Psoas muscle (tissue), 8 donors: Measurements from ENCODE around the gene PFKL. TPM values are rescaled to one million over a fixed set of nuclear protein-coding genes. Genes with fewer than 3 reads are reported as not detected.

Experiments used
- ATAC-seq, 4 donors: fragments of 200-7000 bp; cut with Tn5 transposase; one replicate each; pipeline ENCODE4 v1.9.1; 2020; ENCODE audit warnings: moderate library complexity in 3 of 4, mild to moderate bottlenecking in 2 of 4
- DNase-seq, 2 donors: peaks; one replicate each; pipeline ENCODE4 v3.0.0-alpha.2; 2020
- H3K27ac ChIP-seq: fragments of 200-600 bp; one replicate; pipeline ENCODE4 v1.8.0; 2022
- H3K27me3 ChIP-seq, 3 donors: fragments of 200-600 bp in 1 of 3; one replicate each; pipeline versions ENCODE4 v1.6.1 to v1.8.0; 2013 to 2022; ENCODE audit warnings: low read length in 2 of 3, mild to moderate bottlenecking in 2 of 3, moderate library complexity in 1 of 3; ENCODE audit not compliant: insufficient read depth in 3 of 3
- H3K36me3 ChIP-seq, 2 donors: fragments of 200-600 bp in 1 of 2; one replicate each; pipeline versions ENCODE4 v1.6.1 to v1.8.0; 2013 to 2022; ENCODE audit warnings: low read depth in 1 of 2, mild to moderate bottlenecking in 1 of 2, moderate library complexity in 1 of 2; ENCODE audit not compliant: insufficient read depth in 1 of 2
- H3K4me1 ChIP-seq: fragments of 200-600 bp; one replicate; pipeline ENCODE4 v1.8.0; 2022
- H3K4me3 ChIP-seq: fragments of 200-600 bp; one replicate; pipeline ENCODE4 v1.8.0; 2022; ENCODE audit warnings: mild to moderate bottlenecking
- H3K9me3 ChIP-seq: fragments of 200-600 bp; one replicate; pipeline ENCODE4 v1.8.0; 2022
- WGBS, 3 donors: extraction: QIAGEN DNeasy Blood & Tissue Kit; methylation state at CpG; one replicate each; pipeline versions ENCODE4 v1.1.6 to v1.1.7; 2013; 5-methylcytosine and 5-hydroxymethylcytosine counted together
- intact Hi-C, 2 donors: fragments of 100-400 bp; cut with DNase I; formaldehyde crosslinking; loops; one replicate each; pipeline versions ENCODE4 v1.11.0 to v1.14.2; 2022
- polyA plus RNA-seq, 3 donors: library from polyadenylated mRNA; stranded (reverse); fragments of 200-250 nt; gene quantifications; one replicate each; pipeline ENCODE4 v1.2.3, GENCODE V29; 2013
- total RNA-seq, 4 donors: library from RNA; stranded (reverse); fragmentation: NEBNext Ultra II Directional in 2 of 4; extraction: Animal tissue kit (Norgen Biotek cat#: 25700) in 2 of 4; gene quantifications; one replicate each; pipeline versions ENCODE4 v1.2.1 to v1.2.4, GENCODE V29; 2021 to 2023
- TF ChIP-seq, protein P1 (sequence below): fragments of 200-600 bp; IDR thresholded peaks from one replicate; pipeline ENCODE4 v1.8.0; 2022; ENCODE audit warnings: antibody characterized with exemption
- donor health status: healthy with polysubstance abuse.
- donor health status: DM: no; HTN: no; CAD: no; lungs with moderate emphysema.
- donor health status: Bipolar disorder and iron deficiency.
- donor health status: healthy.
- donor health status: DM: yes; HTN: yes; CAD: no.
- donor health status: DM: no; HTN: no; CAD: no.
- donor health status: DM: no; HTN: no; CAD: no.
- donor health status: DM: yes; HTN: yes; CAD: no.

PFKL gene
- total and polyA plus RNA-seq, 7 donors: 9.2 to 33.6 (median 21.2) TPM

DNA sequence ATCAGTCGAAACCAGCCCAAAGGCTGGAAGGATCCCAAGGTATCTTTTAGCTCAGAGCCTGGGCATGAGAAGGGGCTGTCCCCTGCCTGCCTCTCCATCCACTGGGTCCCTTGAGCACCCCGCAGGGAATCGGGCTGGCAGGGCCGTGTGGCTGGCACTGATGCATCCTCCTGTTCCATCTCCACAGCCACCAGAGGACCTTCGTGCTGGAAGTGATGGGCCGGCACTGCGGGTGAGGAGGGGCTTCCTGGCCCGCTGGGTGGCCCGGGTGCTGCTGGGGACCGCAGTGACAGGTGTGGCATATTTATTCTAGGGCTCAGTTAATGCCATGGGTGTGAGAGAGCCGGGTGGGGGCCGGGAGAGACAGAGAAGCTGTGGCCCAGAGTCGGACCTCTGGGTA lies 13.6 kb downstream of the PFKL start:
- Histone ChIP-seq H3K4me1 (no peaks in the 10 kb centered on the region), H3K4me3 (no peak overlapping the region), H3K27ac (no peak overlapping the region), H3K27me3 (no peaks in the 10 kb centered on the region), H3K36me3 (peaks cover 0 to 48% of the 10 kb centered on the region in 2 donors), H3K9me3 (no peaks in the 10 kb centered on the region)
- ATAC-seq: no peak
- intact Hi-C loops: no loop called here
- WGBS, 3 donors: 87 to 88% (median 88%) methylated on average over 13 of the region's 13 CpGs
- TF ChIP-seq, protein P1, sequence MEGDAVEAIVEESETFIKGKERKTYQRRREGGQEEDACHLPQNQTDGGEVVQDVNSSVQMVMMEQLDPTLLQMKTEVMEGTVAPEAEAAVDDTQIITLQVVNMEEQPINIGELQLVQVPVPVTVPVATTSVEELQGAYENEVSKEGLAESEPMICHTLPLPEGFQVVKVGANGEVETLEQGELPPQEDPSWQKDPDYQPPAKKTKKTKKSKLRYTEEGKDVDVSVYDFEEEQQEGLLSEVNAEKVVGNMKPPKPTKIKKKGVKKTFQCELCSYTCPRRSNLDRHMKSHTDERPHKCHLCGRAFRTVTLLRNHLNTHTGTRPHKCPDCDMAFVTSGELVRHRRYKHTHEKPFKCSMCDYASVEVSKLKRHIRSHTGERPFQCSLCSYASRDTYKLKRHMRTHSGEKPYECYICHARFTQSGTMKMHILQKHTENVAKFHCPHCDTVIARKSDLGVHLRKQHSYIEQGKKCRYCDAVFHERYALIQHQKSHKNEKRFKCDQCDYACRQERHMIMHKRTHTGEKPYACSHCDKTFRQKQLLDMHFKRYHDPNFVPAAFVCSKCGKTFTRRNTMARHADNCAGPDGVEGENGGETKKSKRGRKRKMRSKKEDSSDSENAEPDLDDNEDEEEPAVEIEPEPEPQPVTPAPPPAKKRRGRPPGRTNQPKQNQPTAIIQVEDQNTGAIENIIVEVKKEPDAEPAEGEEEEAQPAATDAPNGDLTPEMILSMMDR: no peak
- no peak for DNase-seq

DNA sequence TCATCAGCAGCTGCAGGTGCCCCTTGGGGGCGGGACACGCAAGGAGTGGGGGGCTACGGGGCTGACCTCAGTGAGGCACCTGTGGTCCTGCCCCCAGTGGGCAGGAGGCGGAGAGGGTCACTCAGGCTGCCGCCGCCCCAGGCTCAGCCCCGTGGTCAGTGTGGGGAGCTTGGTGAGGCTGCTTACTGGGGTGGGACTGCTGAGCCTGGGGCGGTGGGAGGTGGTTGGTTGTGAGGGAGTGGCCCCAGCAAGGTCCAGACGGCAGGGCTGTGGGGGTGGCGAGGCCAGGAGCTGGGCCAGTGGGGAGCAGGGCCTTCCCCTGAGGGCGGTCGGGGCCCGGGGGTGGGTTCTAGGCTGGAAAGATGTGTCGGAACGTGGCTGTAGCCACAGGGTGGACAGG lies 14.3 kb downstream of the PFKL start:
- Histone ChIP-seq H3K4me1 (no peaks in the 10 kb centered on the region), H3K9me3 (no peaks in the 10 kb centered on the region), H3K4me3 (no peak overlapping the region), H3K27me3 (no peaks in the 10 kb centered on the region), H3K36me3 (peaks cover 0 to 53% of the 10 kb centered on the region in 2 donors), H3K27ac (no peak overlapping the region)
- no peak for DNase-seq
- ATAC-seq: no peak
- TF ChIP-seq, protein P1: no peak
- WGBS, 3 donors: 87 to 95% (median 90%) methylated on average over 12 to 15 of the region's 15 CpGs
- intact Hi-C loops: no loop called here

DNA sequence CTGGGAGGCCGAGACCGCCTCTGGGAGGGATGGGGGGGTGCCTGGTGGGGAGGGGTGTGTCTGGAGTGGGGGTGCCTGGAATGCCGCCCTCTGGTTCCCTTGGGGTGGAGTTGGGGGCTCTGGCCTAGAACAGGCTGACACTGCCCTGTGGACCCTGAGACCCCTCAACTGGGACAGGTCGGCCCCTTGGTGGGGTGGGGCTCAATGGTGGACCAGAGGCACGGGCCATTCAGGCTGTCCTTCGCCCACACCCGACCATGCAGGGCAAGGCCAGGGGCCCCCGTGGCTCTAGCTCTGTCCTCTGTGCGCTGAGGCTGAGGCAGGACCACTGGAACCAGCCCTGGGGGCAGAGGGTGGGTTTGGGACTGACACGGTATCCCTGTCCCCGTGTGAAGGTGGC lies 14.7 kb downstream of the PFKL start:
- DNase-seq (no peak), ATAC-seq (no peak)
- H3K4me1 ChIP-seq: no peaks in the 10 kb centered on the region
- no peak overlapping the region for H3K4me3 ChIP-seq
- peaks cover 0 to 55% of the 10 kb centered on the region in 2 donors for H3K36me3 ChIP-seq
- intact Hi-C loops: no loop called here
- H3K9me3 ChIP-seq: no peaks in the 10 kb centered on the region
- H3K27me3 ChIP-seq: no peaks in the 10 kb centered on the region
- H3K27ac ChIP-seq: no peak overlapping the region
- WGBS, 3 donors: 90 to 95% (median 94%) methylated on average over 10 to 11 of the region's 11 CpGs
- TF ChIP-seq, protein P1: no peak

DNA sequence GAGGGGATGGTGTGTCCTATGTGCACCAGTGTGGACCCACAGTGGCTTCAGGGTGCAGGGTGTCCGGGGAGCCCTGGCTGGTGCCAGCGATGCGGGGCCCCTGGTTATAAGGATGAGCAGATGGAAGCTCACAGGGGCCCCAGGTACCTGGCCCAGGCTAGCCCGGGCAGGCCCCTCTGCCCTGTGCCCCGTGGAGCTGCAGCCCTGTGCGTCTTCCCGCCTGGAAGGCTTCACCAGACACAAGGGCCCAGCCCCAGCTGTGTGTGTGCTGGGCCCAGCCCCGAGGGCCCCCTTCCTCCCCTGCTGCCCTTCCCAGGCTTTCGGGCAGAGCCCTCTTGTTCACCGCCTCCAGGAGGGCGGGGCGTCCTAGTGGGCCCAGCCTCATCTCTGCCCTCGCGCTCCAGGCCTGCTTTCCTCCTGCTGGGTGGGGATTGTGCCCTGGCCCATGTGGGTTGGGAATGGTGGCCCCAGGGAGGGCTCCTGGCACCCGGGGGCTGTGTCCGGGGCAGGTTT lies 15.9 kb downstream of the PFKL start:
- no peak overlapping the region for H3K4me3 ChIP-seq
- H3K27me3 ChIP-seq: no peaks in the 10 kb centered on the region
- no peaks in the 10 kb centered on the region for H3K4me1 ChIP-seq
- intact Hi-C loops: no loop called here
- no peak overlapping the region for H3K27ac ChIP-seq
- TF ChIP-seq, protein P1: no peak
- peaks cover 0 to 50% of the 10 kb centered on the region in 2 donors for H3K36me3 ChIP-seq
- no peaks in the 10 kb centered on the region for H3K9me3 ChIP-seq
- ATAC-seq (no peak), DNase-seq (no peak)
- 88 to 91% (median 90%) methylated on average over 15 to 16 of the region's 16 CpGs for WGBS, 3 donors

DNA sequence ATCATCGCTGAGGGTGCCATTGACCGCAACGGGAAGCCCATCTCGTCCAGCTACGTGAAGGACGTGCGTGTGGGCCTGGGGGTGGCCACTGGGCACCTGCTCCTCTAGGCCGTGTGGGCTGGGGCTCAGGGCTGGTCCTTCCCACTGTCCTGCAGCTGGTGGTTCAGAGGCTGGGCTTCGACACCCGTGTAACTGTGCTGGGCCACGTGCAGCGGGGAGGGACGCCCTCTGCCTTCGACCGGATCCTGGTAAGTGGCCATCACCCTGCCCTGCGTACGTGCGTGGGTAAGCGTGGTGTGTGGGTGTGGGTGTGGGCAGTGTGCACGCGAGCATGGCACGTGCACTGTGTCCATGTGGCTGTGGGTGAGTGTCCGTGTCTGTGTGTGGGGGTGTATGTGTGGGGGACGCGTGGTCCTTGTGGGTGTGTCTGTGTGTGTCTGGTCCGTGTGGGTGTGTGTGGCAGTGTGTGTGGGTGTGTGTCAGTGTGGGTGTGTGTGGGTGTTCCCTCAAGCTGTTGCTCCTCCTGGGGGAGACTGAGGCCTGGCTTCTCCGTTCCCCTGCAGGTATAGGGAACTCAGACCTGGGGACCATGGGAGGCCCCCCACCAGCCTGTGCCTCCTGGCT lies 16.5 kb downstream of the PFKL start:
- ATAC-seq (no peak), DNase-seq (no peak)
- Histone ChIP-seq H3K4me3 (no peak overlapping the region), H3K27ac (no peak overlapping the region), H3K27me3 (no peaks in the 10 kb centered on the region), H3K9me3 (no peaks in the 10 kb centered on the region), H3K4me1 (no peaks in the 10 kb centered on the region), H3K36me3 (peaks cover 0 to 46% of the 10 kb centered on the region in 2 donors)
- TF ChIP-seq, protein P1: no peak
- 92 to 93% (median 93%) methylated on average over 26 to 27 of the region's 27 CpGs for WGBS, 3 donors
- intact Hi-C loops: no loop called here
